LNCAP (cell line): Measurements from ENCODE around the gene PPEF1.

Source experiments
- CTCF ChIP-seq: fragments of 450-650 bp; IDR thresholded peaks from 2 replicates; pipeline ENCODE4 v1.5.1; 2017; ENCODE audit warnings: mild to moderate bottlenecking

Gene PPEF1

GRCh38 chrX:18833071-18833731 lies 125.8 kb downstream of the PPEF1 start:
- TF ChIP-seq CTCF = no peak

GRCh38 chrX:18855919-18856644 lies 148.6 kb downstream of the PPEF1 start:
- TF ChIP-seq CTCF = no peak

GRCh38 chrX:18856645-18856997 lies 149.2 kb downstream of the PPEF1 start:
- TF ChIP-seq CTCF = no peak

GRCh38 chrX:18861511-18861910 lies 154.1 kb downstream of the PPEF1 start:
- TF ChIP-seq CTCF = no peak

GRCh38 chrX:18864390-18864920 lies 157.0 kb downstream of the PPEF1 start:
- TF ChIP-seq CTCF = no peak

- TF ChIP-seq CTCF = no peak
Observed at GRCh38 chrX:18871161-18871890, 163.9 kb downstream of the PPEF1 start.

GRCh38 chrX:18871970-18872369 lies 164.5 kb downstream of the PPEF1 start:
- TF ChIP-seq CTCF = no peak
